GM20431 (cell line): ENCODE results near the gene ANO9.

ENCODE experiments used
- in situ Hi-C: fragments of 300-500 bp; cut with MseI, MboI; formaldehyde crosslinking; loops from one replicate; pipeline ENCODE4 v1.15.0; 2020; ENCODE audit warnings: low sequenced_read_pairs; ENCODE audit not compliant: unreplicated experiment

The ANO9 gene

DNA sequence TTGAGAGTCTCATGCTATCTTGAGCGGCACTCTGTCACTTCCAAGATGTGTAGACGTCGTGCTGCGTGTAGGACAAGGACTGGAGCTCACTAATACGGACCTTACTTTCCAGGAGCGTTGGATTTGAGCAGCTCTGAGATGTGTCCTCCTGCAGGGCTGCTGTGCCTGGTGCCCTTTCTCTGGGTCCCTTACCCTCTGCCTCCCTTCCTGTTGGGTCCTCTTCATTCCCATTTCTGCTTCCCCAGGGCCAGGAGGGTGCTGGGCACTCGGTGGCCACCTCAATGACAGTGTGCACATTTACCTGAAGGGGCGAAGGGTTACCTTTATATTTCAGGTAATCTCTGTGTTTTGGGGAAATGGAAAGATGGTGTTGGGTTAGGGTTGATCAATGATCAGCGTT is 12.2 kb upstream of the ANO9 start:
- in situ Hi-C loops = no loop called here

DNA sequence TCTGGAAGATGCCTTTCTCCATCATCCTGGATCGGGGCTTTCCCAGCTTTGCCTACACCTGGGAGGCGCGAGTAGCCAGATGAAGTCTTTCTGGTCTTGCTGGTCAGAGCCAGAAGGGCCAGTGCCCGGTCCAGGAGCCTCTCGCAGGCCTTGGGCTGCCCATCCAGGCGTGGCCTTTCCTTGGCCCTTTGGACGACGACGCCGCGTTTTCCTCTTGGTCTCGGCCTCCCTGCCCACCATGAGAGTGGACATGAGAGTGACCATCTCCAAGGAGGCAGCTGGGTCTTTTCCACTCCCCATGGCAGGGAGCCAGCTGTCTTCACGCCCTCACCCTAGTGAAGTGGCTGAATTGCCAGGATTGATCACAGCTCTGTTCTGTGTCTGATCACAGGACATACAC is 11.8 kb upstream of the ANO9 start:
- in situ Hi-C loops = no loop called here

DNA sequence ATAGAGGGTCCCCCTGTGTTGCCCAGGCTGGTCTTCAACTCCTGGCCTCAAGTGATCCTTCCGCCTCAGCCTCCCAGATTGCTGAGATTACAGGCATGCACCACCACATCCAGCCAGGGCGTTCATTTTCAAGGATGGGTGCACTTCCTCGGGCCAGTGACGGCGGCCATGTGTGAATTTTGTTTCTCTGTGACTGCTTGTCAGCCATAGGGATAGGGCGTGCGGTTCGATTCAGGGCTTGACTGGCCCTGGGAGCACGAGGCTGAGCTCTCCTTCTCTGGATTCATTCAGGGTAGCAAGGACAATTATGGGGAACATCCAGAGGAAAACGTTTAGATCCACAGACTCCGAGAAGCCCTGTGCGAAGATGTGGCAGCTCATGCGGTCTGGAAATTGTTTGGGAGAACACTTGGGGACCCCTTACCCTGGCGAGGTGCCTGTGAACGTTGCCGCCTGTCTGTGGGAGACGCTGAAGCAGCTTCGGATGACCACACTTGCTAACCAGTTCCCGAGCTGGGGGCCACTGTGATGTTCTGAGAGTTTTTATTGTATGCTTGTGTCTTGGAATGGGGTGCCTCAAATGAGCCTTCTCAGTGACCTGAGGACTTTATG is 11.2 kb upstream of the ANO9 start:
- in situ Hi-C loops = no loop called here

DNA sequence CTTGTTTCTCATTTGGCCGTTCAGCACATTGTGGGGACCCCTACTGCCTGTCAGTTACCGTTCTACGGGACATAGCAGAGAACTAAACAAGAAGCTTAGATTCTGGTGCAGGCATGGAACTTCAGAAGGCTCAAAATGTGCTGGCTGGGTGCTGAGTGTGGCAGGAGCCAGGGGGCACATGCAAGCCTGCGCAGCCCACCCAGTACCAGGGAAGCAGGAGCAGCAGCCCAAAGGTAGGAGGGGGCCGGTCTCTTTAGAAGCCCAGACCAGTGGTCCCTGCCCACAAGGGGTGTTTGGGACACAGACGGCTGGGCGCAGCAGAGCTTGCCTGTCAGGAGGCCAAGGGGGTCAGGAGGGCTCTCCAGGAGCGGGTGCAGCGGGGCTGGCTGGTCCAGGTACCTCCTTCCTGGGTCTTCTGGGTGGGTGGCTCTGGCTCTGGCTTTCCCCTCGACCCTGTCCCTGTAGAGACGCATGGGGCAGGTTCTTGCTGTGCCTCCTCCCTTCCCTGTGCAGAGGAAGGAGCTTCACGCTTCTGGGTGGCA is 10.5 kb upstream of the ANO9 start:
- in situ Hi-C loops = no loop called here

DNA sequence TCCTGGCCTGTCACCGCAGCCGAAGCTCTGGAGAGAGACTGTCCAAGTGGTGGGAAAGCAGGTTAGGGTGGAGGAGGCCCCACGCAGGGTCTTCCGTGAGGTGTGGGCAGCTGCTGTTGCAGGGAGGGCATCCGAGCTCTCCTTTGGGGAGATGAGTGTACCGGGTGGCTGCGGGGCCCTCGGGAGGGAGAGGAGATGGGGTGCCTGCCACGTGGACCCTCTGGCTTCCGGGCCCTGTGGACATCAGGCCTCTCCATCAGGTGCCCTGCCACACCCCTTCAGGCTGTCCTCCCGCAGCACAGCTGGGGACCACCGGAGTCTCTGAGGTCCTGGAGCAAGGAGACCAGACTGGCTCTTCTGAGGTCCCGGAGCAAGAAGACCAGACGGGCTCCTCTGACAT is 9.9 kb upstream of the ANO9 start:
- in situ Hi-C loops = no loop called here

DNA sequence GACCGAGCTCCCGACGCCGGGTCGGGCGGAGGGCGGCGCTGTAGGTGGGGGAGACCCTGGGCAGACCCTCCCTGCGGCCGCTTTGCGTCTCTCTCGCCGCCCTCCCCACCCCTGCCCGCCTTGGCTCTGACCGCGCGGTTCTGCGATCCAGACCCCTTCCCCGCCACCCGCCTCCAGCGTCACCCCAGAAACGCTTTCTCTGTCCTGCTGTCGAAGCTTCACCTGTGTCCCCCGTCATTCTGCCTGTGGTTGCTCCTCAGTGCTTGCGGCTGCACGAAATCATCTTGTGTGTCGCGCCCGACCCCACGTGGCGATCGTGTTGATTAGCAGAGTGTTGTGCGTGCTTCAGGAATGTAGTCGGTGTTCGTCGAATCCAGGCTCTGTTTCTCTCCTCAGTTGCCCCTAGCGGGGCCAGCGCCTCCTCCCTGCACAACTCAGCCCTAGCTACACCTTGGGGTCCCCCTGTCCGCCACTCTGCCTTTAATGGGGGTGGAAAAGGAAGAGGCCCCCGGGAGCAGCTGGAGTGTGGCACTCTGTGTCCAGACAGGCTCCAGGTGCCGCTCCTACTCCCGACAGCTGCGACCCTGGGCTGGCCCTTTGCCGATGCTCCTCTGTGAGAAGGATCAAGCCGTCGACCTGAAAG is 9.1 kb upstream of the ANO9 start:
- in situ Hi-C loops = no loop called here

DNA sequence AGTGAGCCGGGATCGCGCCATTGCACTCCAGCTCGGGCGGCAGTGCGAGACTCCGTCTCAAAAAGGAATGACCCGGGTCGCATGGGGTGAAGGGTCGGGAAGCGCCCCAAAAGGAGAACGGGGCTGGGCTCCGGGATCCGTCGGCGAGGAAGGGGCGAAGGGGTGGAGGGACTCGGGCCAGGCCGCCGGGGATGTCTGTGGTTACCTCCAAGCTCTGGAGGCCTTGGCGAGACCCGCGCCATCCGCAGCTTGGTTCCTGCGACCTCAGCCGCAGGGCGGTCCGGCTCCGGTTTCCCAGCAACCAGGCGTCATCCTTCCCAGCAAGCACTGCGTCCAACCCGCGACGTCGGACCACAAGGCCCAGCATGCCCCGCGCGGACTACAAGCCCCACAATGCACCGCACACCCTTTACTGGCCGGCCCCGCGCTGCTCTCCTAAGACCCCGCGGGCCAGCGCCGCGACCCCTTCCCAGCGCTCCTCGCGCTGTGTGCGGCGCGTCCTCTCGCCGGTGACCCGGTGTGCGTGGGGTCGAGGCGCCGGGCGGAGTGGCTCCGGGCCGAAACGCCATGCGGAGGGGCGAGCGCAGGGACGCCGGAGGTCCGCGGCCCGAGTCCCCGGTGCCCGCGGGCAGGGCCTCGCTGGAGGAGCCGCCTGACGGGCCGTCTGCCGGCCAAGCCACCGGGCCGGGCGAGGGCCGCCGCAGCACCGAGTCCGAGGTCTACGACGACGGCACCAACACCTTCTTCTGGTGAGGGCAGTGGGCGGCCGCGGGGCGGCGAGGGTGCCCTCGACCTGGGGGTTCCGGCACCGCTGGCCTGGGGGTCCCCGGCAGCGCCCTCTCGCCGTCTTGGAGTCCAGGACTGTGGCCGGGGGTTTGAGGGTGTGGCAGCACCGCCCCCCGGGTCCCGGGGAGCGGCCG is 8.3 kb upstream of the ANO9 start, which contains the start of gene PTDSS2:
Gene PTDSS2, plus strand, starts transcription at position 391 of the 920 bp plus-strand sequence. Its CDS starts 177 bp downstream, at position 568.
- in situ Hi-C loops = no loop called here

DNA sequence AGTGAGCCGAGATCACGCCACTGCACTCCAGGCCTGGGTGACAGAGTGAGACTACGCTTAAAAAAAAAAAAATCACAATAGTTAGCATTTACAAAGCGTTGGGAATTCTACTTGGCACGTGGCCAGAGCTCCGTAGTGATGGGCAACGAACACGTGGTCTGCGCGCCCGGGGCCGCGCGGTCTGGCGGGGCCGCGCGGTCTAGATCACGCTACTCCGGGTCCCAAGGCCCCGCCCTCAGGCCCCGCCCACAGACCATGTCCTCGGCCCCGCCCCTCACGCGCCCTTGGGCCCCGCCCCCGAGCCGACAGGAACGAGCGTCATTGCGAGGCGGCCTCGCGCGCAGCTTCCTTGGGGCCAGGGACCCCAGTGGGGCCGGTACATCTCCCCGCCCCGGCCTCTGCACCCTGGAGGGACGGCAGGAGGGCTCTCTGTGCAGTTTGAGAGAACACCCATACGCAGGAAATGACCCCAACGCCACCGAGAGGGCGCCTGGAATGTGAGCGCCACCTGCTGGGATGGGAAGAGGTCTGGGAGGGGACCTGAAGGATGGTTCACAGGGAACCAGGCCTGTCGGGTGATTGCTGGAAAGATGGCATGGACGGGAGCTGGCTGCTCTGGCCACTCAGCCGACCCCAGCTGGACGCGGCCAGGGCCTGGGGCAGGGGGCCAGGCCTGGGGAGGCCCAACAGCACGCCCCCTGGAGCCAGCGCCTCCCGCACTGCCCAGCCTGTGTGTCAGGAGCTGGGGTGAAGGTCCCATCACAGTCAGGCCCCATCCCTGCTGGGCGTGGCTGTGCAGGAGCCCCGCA is 6.3 kb upstream of the ANO9 start:
- in situ Hi-C loops = no loop called here

DNA sequence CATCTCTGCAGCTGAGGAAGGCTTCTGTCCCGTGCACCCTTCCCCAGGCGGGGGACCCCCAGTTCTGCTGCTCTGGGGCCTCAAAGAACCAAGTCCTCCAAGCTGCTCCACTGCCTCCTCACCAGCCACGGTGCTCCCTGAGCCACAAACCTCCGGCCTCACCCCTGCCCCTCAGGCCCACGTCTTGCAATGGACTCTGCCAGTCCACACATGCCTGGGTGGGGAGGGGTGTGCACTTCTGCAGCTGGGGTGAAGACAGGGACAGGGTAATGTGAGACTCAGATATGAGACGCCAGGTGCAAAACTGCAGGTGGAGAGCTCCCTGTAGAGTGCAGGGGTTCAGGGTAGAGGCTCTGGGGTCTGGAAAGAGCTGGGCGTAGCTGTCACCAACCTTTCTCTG is 5.1 kb upstream of the ANO9 start:
- in situ Hi-C loops = no loop called here

DNA sequence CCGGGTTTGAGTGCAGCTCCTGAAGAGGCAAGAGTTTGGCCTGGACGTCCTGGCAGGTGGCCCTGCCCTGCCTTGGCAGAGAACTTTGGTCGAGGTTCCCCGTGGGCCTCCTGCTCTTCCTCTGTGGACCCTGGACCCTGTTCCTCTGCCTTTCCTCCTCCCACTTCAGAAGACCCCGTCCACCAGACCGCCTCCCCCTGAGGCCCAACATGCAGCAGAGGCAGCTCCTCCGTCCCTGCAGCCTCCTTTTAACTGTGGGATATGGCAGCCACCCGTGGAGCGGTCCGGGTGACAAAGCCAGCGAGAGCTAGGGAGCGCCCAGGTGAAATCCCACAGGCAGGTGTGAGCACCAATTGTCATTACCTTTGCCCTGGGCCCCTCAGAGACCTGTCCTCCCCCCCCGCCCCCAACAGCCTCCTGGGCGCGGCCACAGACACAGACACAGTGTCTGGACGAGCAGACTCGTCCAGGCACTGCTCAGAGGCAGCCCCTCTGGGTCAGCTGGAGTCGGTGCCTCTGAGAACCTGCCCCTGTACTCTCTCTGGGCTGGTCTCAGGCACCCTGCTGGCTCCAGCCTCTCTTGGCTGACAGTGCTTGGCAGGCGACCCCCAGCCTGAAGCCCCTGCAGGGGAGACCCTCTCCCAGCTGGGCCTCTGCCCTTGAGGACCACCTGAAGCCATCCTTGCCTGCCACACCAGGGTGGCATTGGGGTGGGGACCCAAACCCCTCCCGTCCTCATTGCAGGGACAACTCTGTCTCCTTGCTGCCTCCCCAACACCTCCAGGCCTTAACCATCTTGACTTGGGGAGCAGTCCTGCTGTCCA is 4.2 kb upstream of the ANO9 start:
- in situ Hi-C loops = no loop called here

DNA sequence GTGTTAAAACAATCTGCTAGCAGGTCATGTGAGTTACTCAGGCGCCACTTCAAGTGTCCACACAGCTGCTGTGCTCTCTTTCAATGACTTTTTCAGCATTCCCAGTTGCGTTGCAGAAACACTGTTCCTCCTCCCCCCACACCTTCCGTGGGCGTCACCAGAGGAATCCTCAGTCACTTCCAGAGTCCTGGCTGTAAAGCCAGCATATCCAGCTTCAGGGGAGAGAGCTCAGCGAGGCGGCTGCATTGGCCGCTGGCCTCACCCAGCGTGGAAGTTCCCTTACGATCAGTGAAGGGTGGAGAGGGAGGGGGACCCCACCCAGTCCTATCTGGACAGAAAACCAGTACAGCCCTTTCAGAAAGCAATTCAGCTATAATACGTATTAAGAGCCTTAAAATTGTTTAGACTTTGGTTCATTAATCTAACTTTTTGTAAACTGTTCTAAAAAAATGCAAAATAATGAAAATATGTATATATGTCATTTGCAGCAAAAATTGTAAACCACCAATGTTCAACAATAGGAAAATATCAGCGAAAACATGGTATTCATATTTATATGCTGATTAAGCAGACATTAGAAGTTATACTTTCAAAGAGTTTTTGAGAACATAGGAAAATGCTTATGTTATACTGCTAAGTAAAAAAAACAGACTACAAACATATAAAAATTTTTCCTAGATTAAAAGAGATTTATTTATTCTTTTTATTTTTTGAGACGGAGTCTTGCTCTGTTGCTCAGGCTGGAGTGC is 2.8 kb upstream of the ANO9 start:
- in situ Hi-C loops = no loop called here

DNA sequence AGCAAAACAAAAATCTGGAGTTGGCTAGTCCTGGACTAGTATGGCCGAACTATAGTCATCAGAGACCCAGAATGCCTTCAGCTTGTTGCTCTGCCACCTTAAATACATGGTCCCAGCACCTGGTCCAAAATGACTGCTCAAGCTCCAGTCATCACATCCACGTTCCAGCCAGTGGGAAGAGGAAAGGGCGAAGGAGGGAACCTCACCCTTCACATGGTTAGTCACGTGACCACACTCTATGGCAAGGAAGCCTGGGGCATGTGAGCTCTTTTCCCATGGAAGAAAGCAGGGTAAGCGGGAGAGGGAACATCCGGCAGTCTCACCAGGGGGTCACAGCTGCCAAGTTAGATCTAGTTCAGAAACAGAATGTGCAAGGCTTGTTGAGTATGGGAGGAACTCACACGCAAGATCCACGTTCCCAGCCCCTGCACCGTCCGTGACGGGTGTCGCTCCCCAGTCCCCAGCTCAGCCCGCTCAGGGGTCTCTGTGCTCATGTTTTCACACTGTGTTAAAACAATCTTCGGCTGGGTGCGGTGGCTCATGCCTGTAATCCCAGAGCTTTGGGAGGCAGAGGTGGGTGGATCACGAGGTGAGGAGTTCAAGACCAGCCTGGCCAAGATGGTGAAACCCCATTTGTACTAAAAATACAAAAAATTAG is 1.9 kb upstream of the ANO9 start:
- in situ Hi-C loops = no loop called here

DNA sequence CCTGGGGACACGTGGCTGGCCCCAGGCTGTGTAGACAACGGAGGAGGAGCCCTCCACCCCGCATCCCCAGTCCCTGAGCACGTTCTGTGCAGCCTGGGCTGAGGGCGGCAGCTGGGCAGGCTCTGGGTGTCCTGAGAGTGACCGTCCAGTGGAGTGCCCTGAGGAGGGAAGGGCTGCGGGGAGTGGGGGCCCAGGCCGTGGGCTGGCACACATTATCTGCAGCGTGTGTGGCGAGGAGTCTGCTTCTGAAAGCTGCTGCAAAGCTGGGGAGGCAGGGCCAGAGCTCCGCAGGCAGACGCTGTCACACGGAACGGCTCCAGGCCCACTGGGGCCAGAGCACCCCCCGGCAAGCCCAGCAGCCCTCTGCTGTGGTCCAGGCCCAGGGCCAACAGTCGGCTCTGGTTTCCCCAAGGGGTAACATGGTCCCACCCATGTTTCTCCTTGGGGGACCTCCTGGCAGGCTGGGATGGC is 835 bp upstream of the ANO9 start:
- in situ Hi-C loops = no loop called here

DNA sequence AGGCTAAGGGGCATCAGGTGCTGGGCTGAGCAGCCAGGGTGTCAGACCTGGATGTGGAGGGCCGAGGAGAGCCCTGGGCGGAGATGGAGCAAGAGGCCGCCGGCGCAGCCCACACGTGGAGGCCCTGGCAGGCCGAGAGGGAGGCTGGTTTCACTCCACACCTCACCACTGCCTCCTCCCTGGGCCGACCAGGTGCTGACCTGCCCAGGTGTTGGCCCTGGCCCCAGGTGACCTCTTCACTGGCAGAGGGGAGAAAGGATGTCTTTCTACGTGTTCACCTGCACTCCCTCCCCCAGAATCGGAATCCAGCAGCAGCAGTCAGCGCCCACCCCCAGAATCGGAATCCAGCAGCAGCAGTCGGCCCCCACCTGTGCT is 781 bp downstream of the ANO9 start:
- in situ Hi-C loops = no loop called here

DNA sequence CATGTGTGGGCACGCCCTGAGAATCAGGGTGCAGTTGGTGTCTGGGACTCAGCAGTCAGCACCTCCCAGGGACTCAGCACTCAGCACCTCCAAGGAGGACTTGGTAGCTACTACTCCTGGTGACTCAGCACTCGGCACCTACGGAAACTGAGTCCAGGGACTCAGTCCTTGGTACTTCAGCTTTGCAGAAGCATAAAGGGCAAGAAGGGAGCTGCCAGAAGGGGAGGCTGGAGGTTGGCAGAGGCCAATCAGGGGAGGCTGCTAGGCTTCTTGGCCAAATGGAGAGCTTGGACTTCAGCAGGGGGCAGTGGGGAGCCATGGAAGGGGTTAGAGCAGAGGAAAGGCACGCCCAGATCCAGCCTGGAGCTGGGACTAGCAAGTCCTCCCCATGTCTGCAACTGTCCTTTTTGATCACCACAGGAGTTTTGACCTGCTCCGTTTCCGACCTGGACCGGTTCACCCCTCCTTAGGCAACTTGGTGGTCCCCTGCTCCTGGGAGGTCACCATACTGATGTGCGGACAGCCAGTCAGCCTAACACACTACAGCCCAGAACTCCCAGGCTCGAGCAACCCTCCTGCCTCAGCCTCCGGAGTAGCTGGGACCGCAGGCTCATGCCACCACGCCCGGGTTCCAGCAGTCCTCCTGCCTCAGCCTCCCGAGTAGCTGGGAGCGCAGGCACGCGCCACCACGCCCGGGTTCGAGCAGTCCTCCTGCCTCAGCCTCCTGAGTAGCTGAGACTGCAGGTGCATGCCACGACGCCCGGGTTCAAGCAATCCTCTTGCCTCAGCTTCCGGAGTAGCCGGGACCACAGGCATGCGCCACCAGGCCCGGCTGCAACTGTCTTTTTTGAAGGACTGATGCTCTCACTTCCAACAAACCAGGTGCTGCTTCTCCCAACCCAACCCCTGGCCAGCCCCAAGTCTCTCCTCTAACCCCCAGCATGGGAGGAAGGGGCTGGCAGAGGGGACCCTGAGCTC is 1.5 kb downstream of the ANO9 start:
- in situ Hi-C loops = no loop called here

DNA sequence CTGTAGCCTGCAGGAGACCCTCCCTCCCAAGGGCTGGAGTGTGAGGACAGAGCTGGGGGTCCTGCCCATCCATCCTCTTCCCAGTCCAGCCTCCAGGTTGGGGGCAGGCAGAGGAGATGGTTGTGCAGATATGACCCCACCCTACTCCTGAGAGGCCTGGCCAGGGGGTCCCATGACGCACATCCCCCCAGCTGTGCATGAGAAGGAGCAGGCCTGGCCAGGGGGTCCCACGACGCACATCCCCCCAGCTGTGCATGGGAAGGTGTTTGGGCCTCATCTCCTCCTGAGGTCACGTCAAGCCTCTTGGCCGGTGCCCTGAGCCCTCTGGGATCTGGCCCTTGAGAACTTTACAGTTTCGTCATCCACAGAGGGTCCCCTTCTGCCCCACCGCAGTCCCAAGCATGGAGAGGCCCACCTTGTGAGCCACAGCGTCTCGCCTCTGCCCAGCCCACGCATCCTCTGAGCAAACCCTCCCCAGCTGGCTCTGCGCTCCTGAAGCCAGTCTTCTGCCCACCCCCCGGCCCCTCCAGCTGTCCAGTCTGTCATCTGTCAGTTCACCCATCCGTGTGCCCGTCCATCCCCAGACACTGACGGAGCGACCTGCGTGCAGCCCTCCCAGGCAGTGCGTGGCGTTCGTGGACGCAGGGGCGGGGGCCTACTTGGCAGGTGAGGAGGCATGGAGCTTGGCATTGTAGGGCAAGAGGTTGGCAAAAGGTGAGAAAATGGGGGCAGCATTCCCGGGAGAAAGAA is 2.3 kb downstream of the ANO9 start:
- in situ Hi-C loops = no loop called here
